Ascending aorta (tissue), 2 donors: ENCODE measurements around the gene FEZF1. TPM values are rescaled to one million over a fixed set of nuclear protein-coding genes. Genes with fewer than 3 reads are reported as not detected.

ENCODE experiments used
- DNase-seq, 2 donors: peaks; one replicate each; pipeline ENCODE4 v3.0.0-alpha.2; 2019; ENCODE audit warnings: low spot score in 2 of 2
- H3K27ac ChIP-seq, 2 donors: fragments of 200-600 bp; sonication (generic); one replicate each; pipeline ENCODE4 v1.5.1; 2016 to 2017; ENCODE audit warnings: mild to moderate bottlenecking in 1 of 2
- H3K27me3 ChIP-seq: fragments of 200-600 bp; sonication (generic); one replicate; pipeline ENCODE4 v1.5.1; 2017
- H3K36me3 ChIP-seq, 2 donors: fragments of 200-600 bp; sonication (generic); one replicate each; pipeline ENCODE4 v1.5.1; 2016
- H3K4me1 ChIP-seq, 2 donors: fragments of 200-600 bp; sonication (generic); one replicate each; pipeline ENCODE4 v1.5.1; 2016 to 2017; ENCODE audit warnings: mild to moderate bottlenecking in 1 of 2
- H3K4me3 ChIP-seq, 2 donors: fragments of 200-600 bp; sonication (generic); one replicate each; pipeline ENCODE4 v1.5.1; 2016 to 2017; ENCODE audit warnings: mild to moderate bottlenecking in 1 of 2
- H3K9me3 ChIP-seq, 2 donors: fragments of 200-600 bp; sonication (generic); one replicate each; pipeline ENCODE4 v1.5.1; 2016
- intact Hi-C: fragments of 100-400 bp; cut with DNase I; formaldehyde crosslinking; loops from one replicate; pipeline ENCODE4 v1.15.1; 2023
- total RNA-seq: library from RNA; depleted of rRNA; stranded (reverse); fragments of >200 nt; gene quantifications from one replicate; pipeline ENCODE4 v1.1.0, GENCODE V29; 2016
- TF ChIP-seq, protein P1 (sequence below), 3 experiments: fragments of 200-600 bp in 2 of 3; fragments of 450-650 bp in 1 of 3; sonication (generic) in 2 of 3; IDR thresholded peaks; one replicate each; pipeline ENCODE4 v1.5.1; 2016 to 2019; ENCODE audit warnings: antibody characterized with exemption in 3 of 3, mild to moderate bottlenecking in 1 of 3, moderate library complexity in 1 of 3

Gene FEZF1
- total RNA-seq, 1 donor from 2014 or later: not detected

DNA sequence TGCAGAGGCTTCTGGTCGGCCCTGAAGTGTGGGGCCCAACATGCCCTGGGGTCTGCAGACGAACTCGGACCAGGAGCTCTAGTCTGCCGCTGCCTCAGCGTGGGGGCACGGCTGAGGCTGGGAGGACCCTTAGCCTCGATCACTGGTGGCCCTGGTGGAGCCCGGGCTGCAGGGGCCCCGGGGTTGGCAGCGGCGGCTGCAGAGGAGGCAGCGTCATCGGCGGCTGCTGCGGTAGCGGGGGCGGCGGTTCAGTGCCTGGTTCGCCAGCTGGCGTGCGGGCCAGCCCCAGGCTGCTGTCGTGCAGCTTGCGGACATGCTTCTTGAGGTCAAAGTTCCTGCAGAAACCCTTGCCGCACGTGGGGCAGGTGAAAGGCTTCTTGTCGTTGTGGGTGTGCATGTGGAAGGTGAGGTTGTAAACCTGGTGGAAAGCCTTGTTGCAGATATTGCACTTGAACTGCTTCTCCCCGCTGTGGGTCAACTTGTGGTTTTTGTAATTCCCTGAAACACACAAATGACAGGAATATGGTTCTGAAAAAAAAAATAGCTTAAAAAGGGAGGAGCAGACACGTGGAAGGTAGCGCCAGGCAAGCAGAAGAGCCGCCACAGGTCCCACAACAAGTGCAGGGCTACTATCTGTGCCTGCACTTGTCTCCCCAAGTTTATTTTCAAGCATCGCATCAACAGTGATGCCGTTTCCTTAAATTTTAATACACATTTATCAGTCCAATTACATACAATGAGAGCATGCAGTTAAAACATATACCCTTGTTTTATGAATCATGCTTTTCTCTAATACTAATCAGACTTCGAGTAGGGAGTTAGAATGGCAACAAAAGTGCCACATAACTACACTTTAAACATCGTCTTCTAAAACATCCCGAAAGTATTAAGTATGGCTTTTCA is 2.4 kb downstream of the FEZF1 start:
- peaks cover 32% of the 10 kb centered on the region for H3K27me3 ChIP-seq
- no peak overlapping the region for H3K27ac ChIP-seq
- intact Hi-C loops: loop anchor here (10.0 kb wide), 1 partner anchor 1233 kb away; the partner anchor contains the start of gene IQUB
- H3K4me3 ChIP-seq: no peak overlapping the region
- H3K4me1 ChIP-seq: peaks cover 10 to 24% of the 10 kb centered on the region in 2 donors
- TF ChIP-seq, protein P1, sequence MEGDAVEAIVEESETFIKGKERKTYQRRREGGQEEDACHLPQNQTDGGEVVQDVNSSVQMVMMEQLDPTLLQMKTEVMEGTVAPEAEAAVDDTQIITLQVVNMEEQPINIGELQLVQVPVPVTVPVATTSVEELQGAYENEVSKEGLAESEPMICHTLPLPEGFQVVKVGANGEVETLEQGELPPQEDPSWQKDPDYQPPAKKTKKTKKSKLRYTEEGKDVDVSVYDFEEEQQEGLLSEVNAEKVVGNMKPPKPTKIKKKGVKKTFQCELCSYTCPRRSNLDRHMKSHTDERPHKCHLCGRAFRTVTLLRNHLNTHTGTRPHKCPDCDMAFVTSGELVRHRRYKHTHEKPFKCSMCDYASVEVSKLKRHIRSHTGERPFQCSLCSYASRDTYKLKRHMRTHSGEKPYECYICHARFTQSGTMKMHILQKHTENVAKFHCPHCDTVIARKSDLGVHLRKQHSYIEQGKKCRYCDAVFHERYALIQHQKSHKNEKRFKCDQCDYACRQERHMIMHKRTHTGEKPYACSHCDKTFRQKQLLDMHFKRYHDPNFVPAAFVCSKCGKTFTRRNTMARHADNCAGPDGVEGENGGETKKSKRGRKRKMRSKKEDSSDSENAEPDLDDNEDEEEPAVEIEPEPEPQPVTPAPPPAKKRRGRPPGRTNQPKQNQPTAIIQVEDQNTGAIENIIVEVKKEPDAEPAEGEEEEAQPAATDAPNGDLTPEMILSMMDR (IDR thresholded peaks at IDR 0.05): no peak
- no peaks in the 10 kb centered on the region for H3K36me3 ChIP-seq
- no peak for DNase-seq
- no peaks in the 10 kb centered on the region for H3K9me3 ChIP-seq

DNA sequence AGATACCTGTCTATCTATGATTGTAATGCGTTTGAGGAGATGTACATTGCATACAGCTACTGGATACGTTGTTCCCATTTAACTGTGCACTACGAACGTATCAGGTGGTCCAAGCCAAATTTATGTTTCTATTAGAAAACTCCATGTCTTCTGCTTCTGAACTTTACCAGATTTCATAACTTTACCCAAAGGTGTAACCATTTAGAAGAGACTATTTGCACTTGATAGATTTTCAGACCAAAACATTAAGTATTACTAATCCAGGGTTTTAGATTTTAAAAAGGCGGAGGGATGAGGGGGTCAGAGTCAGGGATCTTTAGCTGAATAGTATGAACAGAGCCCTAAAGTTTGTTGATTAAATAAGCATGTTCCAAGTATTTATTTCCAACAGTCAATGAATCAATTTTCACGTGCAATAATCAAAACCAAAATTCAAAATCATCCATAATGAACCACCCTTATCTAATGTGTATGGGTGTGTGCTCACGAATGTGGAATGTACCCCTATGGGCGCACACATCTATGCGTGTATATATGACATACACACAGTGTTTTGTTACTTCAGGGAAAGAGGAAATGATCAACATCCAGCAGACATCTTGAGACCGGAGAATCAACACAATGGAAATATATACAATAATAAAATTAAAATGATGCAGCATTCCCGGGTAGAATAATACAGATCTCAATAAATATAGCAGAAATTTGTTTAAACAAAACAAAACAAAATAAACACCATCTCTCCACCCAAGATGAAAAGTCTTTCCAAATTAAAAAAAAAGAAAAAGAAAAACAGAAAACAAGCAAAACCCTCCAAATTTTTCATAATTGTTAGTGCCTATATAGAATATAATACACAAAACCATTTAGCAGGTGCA is 3.4 kb downstream of the FEZF1 start:
- no peak for DNase-seq
- Histone ChIP-seq H3K27ac (no peak overlapping the region), H3K27me3 (peaks cover 24% of the 10 kb centered on the region), H3K9me3 (no peaks in the 10 kb centered on the region), H3K36me3 (no peaks in the 10 kb centered on the region), H3K4me1 (peaks cover 10 to 24% of the 10 kb centered on the region in 2 donors), H3K4me3 (no peak overlapping the region)
- intact Hi-C loops: loop anchor here (10.0 kb wide), 1 partner anchor 1234 kb away; the partner anchor contains the start of gene IQUB
- TF ChIP-seq, protein P1 (IDR thresholded peaks at IDR 0.05): no peak

DNA sequence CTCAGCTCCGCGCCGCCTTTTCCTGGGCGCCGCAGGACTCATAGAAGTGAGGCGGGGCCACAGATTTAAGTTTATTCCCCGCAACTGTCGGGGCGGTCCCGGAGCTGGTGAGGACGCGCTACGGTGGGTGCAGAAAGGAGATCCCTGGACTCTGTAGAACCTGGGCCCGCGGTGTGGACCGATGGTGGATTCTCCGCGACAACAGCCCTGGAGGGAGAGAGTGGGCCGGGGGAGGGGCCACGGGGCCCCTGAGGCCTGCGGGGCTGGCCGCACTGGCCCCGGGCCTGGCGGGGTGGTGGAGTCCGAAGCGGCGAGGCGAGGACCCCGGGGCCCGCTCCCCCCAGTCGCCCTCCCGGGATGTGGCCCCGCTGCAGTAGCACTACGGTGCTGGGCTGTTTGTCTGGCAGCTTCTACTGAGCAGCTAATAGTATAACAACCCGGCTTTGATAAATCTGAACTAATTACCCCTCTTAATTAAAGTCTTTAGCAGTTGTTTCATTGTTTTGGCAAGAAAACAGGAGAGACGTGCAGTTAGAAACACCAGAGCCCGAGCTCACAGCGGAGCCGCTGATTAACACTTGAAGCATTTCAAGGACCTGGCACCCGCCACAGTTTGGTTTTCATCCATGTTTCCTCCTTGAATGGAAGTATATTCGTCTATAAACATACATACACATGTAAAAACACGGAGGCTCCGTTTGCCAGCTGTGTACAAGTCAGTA is 4.2 kb downstream of the FEZF1 start:
- Histone ChIP-seq H3K9me3 (no peaks in the 10 kb centered on the region), H3K27ac (no peak overlapping the region), H3K27me3 (peaks cover 18% of the 10 kb centered on the region), H3K4me3 (peak overlapping the region in 1 of 2 donors; percentile 2), H3K36me3 (no peaks in the 10 kb centered on the region), H3K4me1 (peaks cover 2 to 17% of the 10 kb centered on the region in 2 donors)
- intact Hi-C loops: loop anchor here (10.0 kb wide), 1 partner anchor 1234 kb away; the partner anchor contains the start of gene IQUB
- TF ChIP-seq, protein P1 (IDR thresholded peaks at IDR 0.05): no peak
- no peak for DNase-seq

DNA sequence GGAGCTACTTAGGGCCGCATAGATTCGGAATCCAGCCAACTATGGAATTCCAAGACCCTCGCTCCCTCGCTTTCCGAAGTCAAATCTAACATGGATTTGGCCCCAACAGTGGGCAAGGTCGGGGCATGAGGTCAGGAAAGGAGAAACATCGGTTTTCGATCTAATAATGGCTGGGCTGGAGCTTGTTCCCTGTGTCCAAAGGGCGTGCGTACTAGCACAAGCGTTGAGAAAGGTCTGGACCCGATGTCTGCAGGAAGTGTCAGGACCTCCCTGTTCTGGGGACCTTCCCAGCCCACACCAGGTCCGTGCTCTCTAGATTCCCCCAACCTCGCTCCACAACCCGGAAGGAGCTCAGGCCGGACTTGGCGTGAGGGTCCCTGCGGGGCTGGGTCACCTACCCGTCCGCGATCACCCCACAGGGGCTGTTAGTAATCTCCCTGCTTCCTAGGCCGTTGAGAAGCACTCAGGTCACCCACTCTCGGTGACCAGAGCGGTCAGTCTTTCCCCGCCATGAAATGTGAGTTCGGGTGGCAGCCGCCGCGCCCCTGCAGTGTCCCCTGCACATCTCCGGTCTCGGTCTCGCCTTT is 4.8 kb downstream of the FEZF1 start:
- Histone ChIP-seq H3K4me3 (peak overlapping the region in 1 of 2 donors; percentile 2), H3K4me1 (peaks cover 0 to 12% of the 10 kb centered on the region in 2 donors), H3K36me3 (no peaks in the 10 kb centered on the region), H3K27ac (no peak overlapping the region), H3K9me3 (no peaks in the 10 kb centered on the region), H3K27me3 (peaks cover 18% of the 10 kb centered on the region)
- intact Hi-C loops: loop anchor here (10.0 kb wide), 1 partner anchor 1235 kb away; the partner anchor contains the start of gene IQUB
- TF ChIP-seq, protein P1 (IDR thresholded peaks at IDR 0.05): no peak
- no peak for DNase-seq

DNA sequence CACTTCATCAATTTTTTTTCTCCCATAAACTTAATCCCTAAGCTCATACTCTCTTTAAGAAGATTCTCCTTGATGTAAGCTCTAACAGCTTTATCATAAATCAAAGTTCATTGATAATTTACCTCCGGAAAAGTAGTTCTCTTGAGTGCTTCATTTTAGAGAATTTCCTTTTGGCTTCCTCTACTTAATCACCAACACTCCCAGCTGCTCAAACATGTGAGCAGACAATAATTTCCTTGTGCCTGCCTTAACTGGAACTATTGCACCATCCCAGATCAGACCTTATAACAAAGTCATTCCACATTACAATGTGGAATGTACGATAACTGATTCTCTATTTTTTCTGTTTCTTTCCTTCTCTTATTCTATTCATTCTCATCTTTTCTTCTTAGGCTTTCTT is 5.9 kb downstream of the FEZF1 start:
- H3K4me3 ChIP-seq: no peak overlapping the region
- H3K36me3 ChIP-seq: no peaks in the 10 kb centered on the region
- no peak overlapping the region for H3K27ac ChIP-seq
- no peaks in the 10 kb centered on the region for H3K9me3 ChIP-seq
- intact Hi-C loops: no loop called here
- DNase-seq: no peak
- TF ChIP-seq, protein P1 (IDR thresholded peaks at IDR 0.05): no peak
- H3K27me3 ChIP-seq: peaks cover 10% of the 10 kb centered on the region
- peaks cover 0 to 8% of the 10 kb centered on the region in 2 donors for H3K4me1 ChIP-seq
